ENCODE measurements around the gene FCHSD2.

DNA sequence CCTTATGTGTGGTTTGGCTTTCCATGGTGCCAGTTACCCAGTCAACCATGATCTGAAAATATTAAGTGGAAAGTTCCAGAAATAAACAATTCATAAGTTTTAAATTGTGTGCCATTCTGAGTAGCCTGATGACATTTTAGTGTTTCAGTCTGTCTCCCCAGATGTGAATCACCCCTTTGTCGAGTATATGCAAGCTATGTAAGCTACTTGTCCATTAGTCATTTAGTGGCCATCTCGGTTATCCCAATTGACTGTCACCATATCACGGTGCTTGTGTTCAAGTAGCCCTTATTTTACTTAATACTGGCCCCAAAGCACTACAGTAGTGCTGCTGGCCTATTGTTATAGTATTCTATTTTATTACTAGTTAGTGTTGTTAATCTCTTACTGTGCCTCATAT is 283.0 kb downstream of the FCHSD2 start:
- no peak for TF ChIP-seq GABPA (IDR thresholded peaks at IDR 0.05; ENCODE audit: borderline replicate concordance, insufficient read depth, low read length)
- TF ChIP-seq, protein P1, sequence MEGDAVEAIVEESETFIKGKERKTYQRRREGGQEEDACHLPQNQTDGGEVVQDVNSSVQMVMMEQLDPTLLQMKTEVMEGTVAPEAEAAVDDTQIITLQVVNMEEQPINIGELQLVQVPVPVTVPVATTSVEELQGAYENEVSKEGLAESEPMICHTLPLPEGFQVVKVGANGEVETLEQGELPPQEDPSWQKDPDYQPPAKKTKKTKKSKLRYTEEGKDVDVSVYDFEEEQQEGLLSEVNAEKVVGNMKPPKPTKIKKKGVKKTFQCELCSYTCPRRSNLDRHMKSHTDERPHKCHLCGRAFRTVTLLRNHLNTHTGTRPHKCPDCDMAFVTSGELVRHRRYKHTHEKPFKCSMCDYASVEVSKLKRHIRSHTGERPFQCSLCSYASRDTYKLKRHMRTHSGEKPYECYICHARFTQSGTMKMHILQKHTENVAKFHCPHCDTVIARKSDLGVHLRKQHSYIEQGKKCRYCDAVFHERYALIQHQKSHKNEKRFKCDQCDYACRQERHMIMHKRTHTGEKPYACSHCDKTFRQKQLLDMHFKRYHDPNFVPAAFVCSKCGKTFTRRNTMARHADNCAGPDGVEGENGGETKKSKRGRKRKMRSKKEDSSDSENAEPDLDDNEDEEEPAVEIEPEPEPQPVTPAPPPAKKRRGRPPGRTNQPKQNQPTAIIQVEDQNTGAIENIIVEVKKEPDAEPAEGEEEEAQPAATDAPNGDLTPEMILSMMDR (IDR thresholded peaks at IDR 0.05; ENCODE audit: control extremely low read depth in 1 of 3, insufficient read depth in 1 of 3, low read depth in 1 of 3, low read length in 3 of 3): no peak
- no peak for TF ChIP-seq EP300 (IDR thresholded peaks at IDR 0.05; ENCODE audit: borderline replicate concordance in 1 of 2, low read depth in 2 of 2, low read length in 2 of 2)
- no peak for TF ChIP-seq POLR2A (IDR thresholded peaks at IDR 0.05; ENCODE audit: control extremely low read depth in 1 of 2, low read depth in 2 of 2, low read length in 2 of 2)
- TF ChIP-seq POU5F1 (IDR thresholded peaks at IDR 0.05; ENCODE audit: low read depth, low read length): no peak
